ENCODE results near the gene PSMD14. TPM values are rescaled to one million over a fixed set of nuclear protein-coding genes. Genes with fewer than 3 reads are reported as not detected.

Gene PSMD14
- total RNA-seq, 1 experiment from 2014 or later = 83.7 TPM

DNA sequence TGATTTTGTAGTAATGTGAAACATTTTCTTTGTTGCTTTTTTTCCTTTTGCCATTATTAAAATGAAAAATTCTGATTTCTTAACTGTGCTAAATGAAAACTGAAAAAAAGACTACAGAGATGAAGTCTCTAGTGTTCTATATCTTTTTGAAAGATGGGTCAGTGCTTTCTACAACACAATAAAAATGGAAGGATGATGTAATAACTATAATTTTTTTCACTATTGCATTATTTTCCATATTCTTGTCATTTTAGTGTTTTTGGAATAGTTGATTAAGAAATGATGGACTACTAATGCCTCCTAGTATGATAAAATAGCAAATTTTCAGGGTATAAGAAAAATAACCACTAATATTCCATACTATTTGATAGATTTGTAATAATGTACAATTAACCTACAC, 7.2 kb downstream of the PSMD14 start:
- Histone ChIP-seq H2BK20ac (ENCODE audit: low read depth, low read length, poor library complexity, severe bottlenecking) (no peak overlapping the region), H4K20me1 (ENCODE audit: control insufficient read depth, insufficient read depth, insufficient read length) (no peaks in the 10 kb centered on the region), H3T11ph (ENCODE audit: low read length) (no peak overlapping the region), H3K4me1 (ENCODE audit: insufficient read depth, low read length) (no peaks in the 10 kb centered on the region), H3K23me2 (ENCODE audit: insufficient read length, low read depth, low read length, poor library complexity, severe bottlenecking) (no peaks in the 10 kb centered on the region), H3K4me2 (ENCODE audit: insufficient read depth, insufficient read length, low read length) (no peak overlapping the region), H4K8ac (replicated peaks; ENCODE audit: insufficient read length, low read depth, low read length) (no peak overlapping the region), H4K5ac (ENCODE audit: insufficient read length, low read depth, low read length) (no peak overlapping the region), H3K9ac (ENCODE audit: extremely low read depth, insufficient read length, low read length) (no peak overlapping the region), H4K91ac (ENCODE audit: insufficient read length, low read depth, low read length) (no peak overlapping the region), H3K27me3 (ENCODE audit: insufficient read depth, low read length) (no peaks in the 10 kb centered on the region), H3K56ac (ENCODE audit: insufficient read length, low read depth, low read length) (no peak overlapping the region), H3K79me1 (ENCODE audit: insufficient read depth, low read depth, low read length, poor library complexity, severe bottlenecking) (no peaks in the 10 kb centered on the region), H2BK120ac (ENCODE audit: low read depth, low read length, poor library complexity, severe bottlenecking) (no peak overlapping the region), H3K79me2 (ENCODE audit: insufficient read depth, low read length) (peaks cover 19% of the 10 kb centered on the region), H3K27ac (ENCODE audit: insufficient read length, low read depth, low read length) (no peak overlapping the region), H3K14ac (ENCODE audit: insufficient read depth, low read length) (no peak overlapping the region), H3K18ac (ENCODE audit: insufficient read length, low read depth, low read length) (no peak overlapping the region), H2BK5ac (ENCODE audit: insufficient read length, low read length) (no peak overlapping the region), H2AK5ac (ENCODE audit: insufficient read length, low read length) (no peak overlapping the region), H2BK15ac (ENCODE audit: low read depth, low read length) (no peak overlapping the region), H3K9me3 (ENCODE audit: control insufficient read depth, low read depth, low read length) (no peaks in the 10 kb centered on the region), H2AFZ (ENCODE audit: low read length) (no peak overlapping the region), H3K23ac (ENCODE audit: insufficient read length, low read depth, low read length) (no peak overlapping the region), H2BK12ac (ENCODE audit: insufficient read length, low read depth, low read length) (no peak overlapping the region), H3K4ac (ENCODE audit: low read depth, low read length) (no peak overlapping the region)
- Mint-ChIP-seq H3K36me3 (ENCODE audit: insufficient read depth in 1 of 3, low read depth in 3 of 3) (peaks cover 13 to 27% (median 14%) of the 10 kb centered on the region in 3 experiments; a peak in 6 of 7 replicates), H3K4me1 (no peaks in the 10 kb centered on the region; a peak in 1 of 4 replicates), H3K4me3 (no peak overlapping the region), H3K27ac (no peak overlapping the region), H3K27me3 (ENCODE audit: low read depth) (no peaks in the 10 kb centered on the region), H3K9me3 (no peaks in the 10 kb centered on the region)
- DNase-seq = no peak
- no peak for TF ChIP-seq CTCF (conservative IDR thresholded peaks at IDR 0.05)
